Stomach (tissue), 9 donors: ENCODE results near the gene BHLHE23. TPM values are rescaled to one million over a fixed set of nuclear protein-coding genes. Genes with fewer than 3 reads are reported as not detected.

Experiments
- DNase-seq, 2 donors: peaks; one replicate each; pipeline versions ENCODE4 v3.0.0 to v3.0.0-alpha.2; 2013 to 2019
- H3K27ac ChIP-seq, 5 donors: fragments of 200-600 bp in 4 of 5; sonication (generic) in 4 of 5; one replicate each; pipeline ENCODE4 v1.5.1; 2013 to 2019; ENCODE audit warnings: mild to moderate bottlenecking in 1 of 5, moderate library complexity in 1 of 5
- H3K27me3 ChIP-seq, 3 donors: fragments of 200-600 bp; sonication (generic); one replicate each; pipeline ENCODE4 v1.5.1; 2017 to 2019; ENCODE audit warnings: mixed run types in 1 of 3
- H3K36me3 ChIP-seq, 4 donors: fragments of 200-600 bp; sonication (generic); 1 replicate in 3 of 4; 2 replicates in 1 of 4; pipeline ENCODE4 v1.5.1; 2016 to 2019
- H3K4me1 ChIP-seq, 4 donors: fragments of 200-600 bp; sonication (generic); one replicate each; pipeline ENCODE4 v1.5.1; 2016 to 2019
- H3K4me3 ChIP-seq, 4 donors: fragments of 200-600 bp; sonication (generic) in 3 of 4; one replicate each; pipeline ENCODE4 v1.5.1; 2016 to 2019; ENCODE audit warnings: mild to moderate bottlenecking in 1 of 4
- H3K9me3 ChIP-seq, 4 donors: fragments of 200-600 bp; sonication (generic); one replicate each; pipeline ENCODE4 v1.5.1; 2016 to 2019
- CTCF ChIP-seq, 7 experiments: fragments of 450-650 bp in 4 of 7; fragments of 200-600 bp in 3 of 7; sonication (generic) in 3 of 7; IDR thresholded peaks; one replicate each; pipeline ENCODE4 v1.5.1; 2016 to 2019; ENCODE audit warnings: antibody characterized with exemption in 7 of 7, control low read depth in 2 of 7, mild to moderate bottlenecking in 1 of 7
- EP300 ChIP-seq: sonication (generic); formaldehyde crosslinking; IDR thresholded peaks from one replicate; pipeline ENCODE4 v1.6.1; 2017; ENCODE audit warnings: antibody characterized with exemption
- POLR2A ChIP-seq, 4 donors: fragments of 450-650 bp; IDR thresholded peaks; one replicate each; pipeline ENCODE4 v1.6.1; 2016; ENCODE audit warnings: antibody characterized with exemption in 4 of 4, control low read depth in 2 of 4, mild to moderate bottlenecking in 1 of 4, moderate library complexity in 1 of 4
- POLR2AphosphoS5 ChIP-seq, 3 donors: sonication (generic); formaldehyde crosslinking; IDR thresholded peaks; one replicate each; pipeline ENCODE4 v1.6.1; 2016; ENCODE audit warnings: antibody characterized with exemption in 3 of 3
- WGBS, 5 donors: extraction: QIAGEN DNeasy Blood & Tissue Kit in 3 of 5; methylation state at CpG; one replicate each; pipeline versions ENCODE4 v1.1.5 to v1.1.7; 2013 to 2018; 5-methylcytosine and 5-hydroxymethylcytosine counted together
- intact Hi-C: fragments of 100-400 bp; cut with DNase I; formaldehyde crosslinking; loops from one replicate; pipeline ENCODE4 v1.15.1; 2023; ENCODE audit warnings: low total_unique reads
- polyA plus RNA-seq, 3 donors: library from polyadenylated mRNA; stranded (reverse); fragments of 200-250 nt; gene quantifications; one replicate each; pipeline ENCODE4 v1.2.3, GENCODE V29; 2013
- total RNA-seq, 5 donors: library from RNA; depleted of rRNA; stranded (reverse); fragments of >200 nt; gene quantifications; one replicate each; pipeline versions ENCODE4 v1.1.0 to v1.2.3, GENCODE V29; 2014 to 2016
- donor health status: healthy with polysubstance abuse.
- donor health status: Bipolar disorder and iron deficiency.
- donor health status: healthy.

The BHLHE23 gene
- total and polyA plus RNA-seq, 8 donors = 0.55 TPM; not detected in 7

- Histone ChIP-seq H3K4me3 (no peak overlapping the region), H3K9me3 (peaks cover 0 to 10% (median 6%) of the 10 kb centered on the region in 4 donors), H3K4me1 (no peaks in the 10 kb centered on the region), H3K27me3 (peaks cover 4 to 94% (median 31%) of the 10 kb centered on the region in 3 donors), H3K27ac (no peak overlapping the region), H3K36me3 (no peaks in the 10 kb centered on the region)
- DNase-seq = no peak
- TF ChIP-seq CTCF (IDR thresholded peaks at IDR 0.05) (no peak), EP300 (no peak), POLR2A (IDR thresholded peaks at IDR 0.05) (no peak)
- intact Hi-C loops = no loop called here
- WGBS, 5 donors = 91 to 96% (median 92%) methylated on average over 10 of the region's 10 CpGs
Measured at GRCh38 chr20:63047267-63047666, 40.5 kb upstream of the BHLHE23 start.

GRCh38 chr20:63046841-63047240 is 40.1 kb upstream of the BHLHE23 start:
- WGBS, 5 donors = 76 to 82% (median 79%) methylated on average over 9 of the region's 9 CpGs
- intact Hi-C loops = no loop called here
- H3K27me3 ChIP-seq = peaks cover 4 to 94% (median 28%) of the 10 kb centered on the region in 3 donors
- H3K27ac ChIP-seq = no peak overlapping the region
- DNase-seq = no peak
- H3K4me1 ChIP-seq = no peaks in the 10 kb centered on the region
- no peak overlapping the region for H3K4me3 ChIP-seq
- TF ChIP-seq POLR2AphosphoS5 (IDR thresholded peaks at IDR 0.05) (no peak), EP300 (no peak), CTCF (IDR thresholded peaks at IDR 0.05) (no peak), POLR2A (IDR thresholded peaks at IDR 0.05) (no peak)
- no peaks in the 10 kb centered on the region for H3K36me3 ChIP-seq
- peaks cover 0 to 10% (median 6%) of the 10 kb centered on the region in 4 donors for H3K9me3 ChIP-seq

GRCh38 chr20:63045991-63046390 is 39.2 kb upstream of the BHLHE23 start:
- Histone ChIP-seq H3K36me3 (no peaks in the 10 kb centered on the region), H3K4me1 (no peaks in the 10 kb centered on the region), H3K27ac (no peak overlapping the region), H3K4me3 (no peak overlapping the region), H3K27me3 (peaks cover 4 to 91% (median 28%) of the 10 kb centered on the region in 3 donors), H3K9me3 (peaks cover 0 to 5% (median 4%) of the 10 kb centered on the region in 4 donors)
- WGBS, 5 donors = 66 to 73% (median 70%) methylated on average over 10 to 12 of the region's 12 CpGs
- DNase-seq = no peak
- TF ChIP-seq EP300 (no peak), CTCF (IDR thresholded peaks at IDR 0.05) (no peak), POLR2AphosphoS5 (IDR thresholded peaks at IDR 0.05) (no peak), POLR2A (IDR thresholded peaks at IDR 0.05) (no peak)
- intact Hi-C loops = no loop called here

GRCh38 chr20:63045401-63045800 is 38.6 kb upstream of the BHLHE23 start:
- WGBS, 5 donors = 72 to 78% (median 76%) methylated on average over 14 of the region's 14 CpGs
- H3K4me3 ChIP-seq = no peak overlapping the region
- H3K4me1 ChIP-seq = no peaks in the 10 kb centered on the region
- no peak overlapping the region for H3K27ac ChIP-seq
- H3K27me3 ChIP-seq = peaks cover 4 to 90% (median 26%) of the 10 kb centered on the region in 3 donors
- intact Hi-C loops = no loop called here
- TF ChIP-seq CTCF (IDR thresholded peaks at IDR 0.05) (no peak), POLR2AphosphoS5 (IDR thresholded peaks at IDR 0.05) (no peak), POLR2A (IDR thresholded peaks at IDR 0.05) (no peak), EP300 (no peak)
- H3K36me3 ChIP-seq = no peaks in the 10 kb centered on the region
- DNase-seq = no peak
- H3K9me3 ChIP-seq = peaks cover 0 to under 1% (median under 1%) of the 10 kb centered on the region in 4 donors
